Fibroblast of lung (primary cell): ENCODE data around the gene FAM151B. TPM values are rescaled to one million over a fixed set of nuclear protein-coding genes. Genes with fewer than 3 reads are reported as not detected.

Experiments used
- DNase-seq, 2 donors: peaks; one replicate each; pipeline versions ENCODE4 v3.0.0 to v3.0.0-alpha.2; 2010; ENCODE audit warnings: low read depth in 2 of 2
- H2AFZ ChIP-seq: 2 replicates; pipeline ENCODE4 v1.5.1; 2012; ENCODE audit warnings: low read length, control low read depth, inconsistent platforms
- H3K27ac ChIP-seq: 2 replicates; pipeline ENCODE4 v1.5.1; 2011; ENCODE audit warnings: low read length, control low read depth; ENCODE audit not compliant: insufficient read depth
- H3K27me3 ChIP-seq: 2 replicates; pipeline ENCODE4 v1.5.1; 2011; ENCODE audit warnings: mild to moderate bottlenecking, low read length; ENCODE audit not compliant: control insufficient read depth, insufficient read depth
- H3K36me3 ChIP-seq: 2 replicates; pipeline ENCODE4 v1.5.1; 2011; ENCODE audit warnings: low read length; ENCODE audit not compliant: control insufficient read depth, insufficient read depth
- H3K4me1 ChIP-seq: 2 replicates; pipeline ENCODE4 v1.5.1; 2011; ENCODE audit warnings: low read length; ENCODE audit not compliant: control insufficient read depth, insufficient read depth; ENCODE audit errors: extremely low read depth
- H3K4me2 ChIP-seq: 2 replicates; pipeline ENCODE4 v1.5.1; 2011; ENCODE audit warnings: low read length, control low read depth; ENCODE audit not compliant: insufficient read depth; ENCODE audit errors: extremely low read depth
- H3K4me3 ChIP-seq, 4 experiments: fragments of 200-600 bp in 1 of 4; sonication (generic) in 1 of 4; replicated peaks in 1 of 4; 2 replicates each; pipeline ENCODE4 v1.5.1; 2011 to 2016; ENCODE audit warnings: low read length in 4 of 4, low read depth in 3 of 4, mild to moderate bottlenecking in 3 of 4, control low read depth in 2 of 4, inconsistent platforms in 1 of 4, mixed read lengths in 1 of 4; ENCODE audit not compliant: insufficient read depth in 1 of 4; ENCODE audit errors: control extremely low read depth in 1 of 4
- H3K79me2 ChIP-seq: 2 replicates; pipeline ENCODE4 v1.5.1; 2012; ENCODE audit warnings: mild to moderate bottlenecking, low read length, inconsistent platforms; ENCODE audit not compliant: control insufficient read depth, insufficient read depth
- H3K9ac ChIP-seq: 2 replicates; pipeline ENCODE4 v1.5.1; 2011; ENCODE audit warnings: mild to moderate bottlenecking, low read length, control low read depth; ENCODE audit not compliant: insufficient read depth
- H3K9me3 ChIP-seq: 2 replicates; pipeline ENCODE4 v1.5.1; 2012; ENCODE audit warnings: low read depth, low read length; ENCODE audit not compliant: control insufficient read depth, insufficient read depth
- H4K20me1 ChIP-seq: 2 replicates; pipeline ENCODE4 v1.5.1; 2011; ENCODE audit warnings: low read length; ENCODE audit not compliant: control insufficient read depth, insufficient read depth; ENCODE audit errors: extremely low read depth
- EZH2 ChIP-seq: IDR thresholded peaks from 2 replicates; pipeline ENCODE4 v1.5.1; 2012; ENCODE audit warnings: low read length, control low read depth, mild to moderate bottlenecking; ENCODE audit errors: missing control alignments
- polyA minus RNA-seq: library from RNA; depleted of rRNA, polyadenylated mRNA; stranded (reverse); fragments of >200 nt; gene quantifications from 2 replicates; pipeline ENCODE4 v1.2.3, GENCODE V29; 2011; ENCODE audit warnings: low replicate concordance
- polyA plus RNA-seq, 2 donors: library from polyadenylated mRNA; depleted of rRNA in 1 of 2; stranded (reverse) in 1 of 2; unstranded in 1 of 2; fragments of >200 nt; gene quantifications; 2 replicates each; pipeline ENCODE4 v1.2.1, GENCODE V29; 2011 to 2012; ENCODE audit warnings: missing spikeins in 1 of 2
- total RNA-seq: library from RNA; depleted of rRNA; stranded (reverse); fragments of >200 nt; gene quantifications from 2 replicates; pipeline ENCODE4 v1.2.1, GENCODE V29; 2014
- TF ChIP-seq, protein P1 (sequence below), 2 donors: IDR thresholded peaks in 1 of 2; conservative IDR thresholded peaks in 1 of 2; 1 replicate in 1 of 2; 2 replicates in 1 of 2; pipeline ENCODE4 v1.5.1; 2011 to 2012; ENCODE audit warnings: low read length in 2 of 2, control low read depth in 1 of 2, inconsistent platforms in 1 of 2, low read depth in 1 of 2, mild to moderate bottlenecking in 1 of 2

FAM151B gene, protein sequence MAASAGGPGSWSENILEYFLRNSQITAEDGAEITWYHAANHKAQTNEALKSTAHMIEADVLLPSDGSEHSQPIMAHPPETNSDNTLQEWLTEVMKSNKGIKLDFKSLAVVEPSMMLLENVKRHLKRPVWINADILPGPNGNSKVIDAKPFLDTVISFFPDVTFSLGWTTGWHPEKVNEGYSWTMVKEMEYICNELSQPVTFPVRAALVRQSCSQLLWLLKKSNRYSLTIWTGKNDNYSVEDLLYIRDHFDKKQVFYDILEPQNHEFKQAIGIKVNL
- 3.9 and 4.8 TPM in 2 replicates for total RNA-seq
- polyA plus RNA-seq, result 3.0 and 4.9 TPM in 2 replicates
- 1.8 and 3.5 TPM in 2 replicates for polyA plus RNA-seq (2012)
- polyA minus RNA-seq, result 1.7 TPM in 1 of 2 replicates, not detected in the other

DNA sequence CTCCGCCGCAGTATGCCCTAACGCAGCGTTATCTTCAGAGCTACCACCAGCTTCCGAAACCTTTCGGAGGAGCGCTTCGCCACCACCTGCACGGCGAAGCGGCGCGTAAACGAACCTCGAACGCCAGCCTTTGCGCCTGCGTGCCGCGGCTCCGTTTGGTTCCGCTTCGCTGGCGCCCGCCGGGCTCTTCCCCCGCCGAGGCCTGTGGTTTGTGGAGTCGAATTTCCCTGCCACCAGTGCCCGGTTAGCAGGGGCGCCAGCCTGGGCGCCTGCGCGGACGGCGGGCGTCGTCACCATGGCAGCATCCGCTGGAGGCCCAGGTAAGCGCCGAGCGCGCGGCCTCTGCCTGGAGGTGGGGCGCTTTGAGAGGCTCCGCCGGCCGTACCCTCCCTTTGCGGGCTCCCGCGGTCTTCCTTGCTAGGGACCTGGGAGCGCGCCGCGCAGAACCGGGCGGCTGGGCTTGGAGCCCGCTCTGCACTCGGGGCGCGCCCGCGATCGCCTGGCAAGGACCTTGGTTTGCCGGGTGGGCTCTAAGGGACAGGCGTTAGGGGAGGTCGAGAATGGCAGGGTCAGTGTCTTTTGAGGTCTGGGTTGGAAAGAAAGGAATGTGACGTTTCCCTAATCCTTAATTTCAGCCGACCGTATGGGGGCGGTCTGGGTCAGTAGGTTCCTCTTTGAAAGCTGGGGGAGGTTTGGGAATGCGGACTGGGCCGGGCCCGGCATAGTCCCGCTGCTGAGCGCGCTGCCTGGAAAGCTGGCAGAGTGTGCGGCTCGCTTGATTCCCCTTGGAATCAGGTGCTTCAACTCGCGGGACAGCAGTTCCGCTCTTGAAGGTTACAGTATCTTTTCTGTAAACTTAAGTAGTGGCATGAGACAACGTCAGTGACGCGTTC, at the start of gene FAM151B:
FAM151B (plus strand) TSS at position 272 of the 893 bp plus-strand sequence; CDS start at position 296, 24 bp downstream.
- Histone ChIP-seq H3K4me2 (peak within 1 kb of the TSS; percentile 92), H4K20me1 (no peaks in the 10 kb centered on the region), H3K9me3 (no peaks in the 10 kb centered on the region), H3K27me3 (no peaks in the 10 kb centered on the region), H3K36me3 (no peaks in the 10 kb centered on the region), H3K79me2 (no peaks in the 10 kb centered on the region), H2AFZ (peak within 1 kb of the TSS; percentile 94), H3K9ac (peak within 1 kb of the TSS; percentile 79), H3K27ac (peak within 1 kb of the TSS; percentile 64), H3K4me1 (no peaks in the 10 kb centered on the region), H3K4me3 (peak within 1 kb of the TSS; percentile 76 to 86 (median 85))
- DNase-seq, result peak; percentile 84 to 93
- TF ChIP-seq, protein P1, sequence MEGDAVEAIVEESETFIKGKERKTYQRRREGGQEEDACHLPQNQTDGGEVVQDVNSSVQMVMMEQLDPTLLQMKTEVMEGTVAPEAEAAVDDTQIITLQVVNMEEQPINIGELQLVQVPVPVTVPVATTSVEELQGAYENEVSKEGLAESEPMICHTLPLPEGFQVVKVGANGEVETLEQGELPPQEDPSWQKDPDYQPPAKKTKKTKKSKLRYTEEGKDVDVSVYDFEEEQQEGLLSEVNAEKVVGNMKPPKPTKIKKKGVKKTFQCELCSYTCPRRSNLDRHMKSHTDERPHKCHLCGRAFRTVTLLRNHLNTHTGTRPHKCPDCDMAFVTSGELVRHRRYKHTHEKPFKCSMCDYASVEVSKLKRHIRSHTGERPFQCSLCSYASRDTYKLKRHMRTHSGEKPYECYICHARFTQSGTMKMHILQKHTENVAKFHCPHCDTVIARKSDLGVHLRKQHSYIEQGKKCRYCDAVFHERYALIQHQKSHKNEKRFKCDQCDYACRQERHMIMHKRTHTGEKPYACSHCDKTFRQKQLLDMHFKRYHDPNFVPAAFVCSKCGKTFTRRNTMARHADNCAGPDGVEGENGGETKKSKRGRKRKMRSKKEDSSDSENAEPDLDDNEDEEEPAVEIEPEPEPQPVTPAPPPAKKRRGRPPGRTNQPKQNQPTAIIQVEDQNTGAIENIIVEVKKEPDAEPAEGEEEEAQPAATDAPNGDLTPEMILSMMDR (conservative IDR thresholded peaks at IDR 0.05 in 1 of 2, IDR thresholded peaks at IDR 0.05 in 1 of 2; ENCODE audit: low read depth in 1 of 2, low read length in 2 of 2), result peak in 1 of 2 donors; percentile 33
- TF ChIP-seq EZH2, result no peak

DNA sequence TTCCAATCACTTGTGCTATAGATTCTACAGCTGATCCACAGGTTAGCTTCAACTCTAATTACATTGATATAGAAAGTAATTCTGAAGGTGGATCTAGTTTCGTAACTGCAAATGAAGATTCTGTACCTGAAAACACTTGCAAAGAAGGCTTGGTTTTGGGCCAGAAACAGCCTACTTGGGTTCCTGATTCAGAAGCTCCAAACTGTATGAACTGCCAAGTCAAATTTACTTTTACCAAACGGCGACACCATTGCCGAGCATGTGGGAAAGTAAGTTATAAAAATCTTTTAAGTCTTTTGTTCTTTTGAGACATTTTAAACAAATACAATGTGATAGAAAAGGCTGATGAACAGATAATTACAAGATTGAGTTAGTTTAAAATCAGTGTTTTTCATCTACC, 49.2 kb upstream of the FAM151B start:
- H3K27me3 ChIP-seq, result no peaks in the 10 kb centered on the region
- no peak overlapping the region for H3K4me3 ChIP-seq
- no peak overlapping the region for H3K4me2 ChIP-seq
- no peaks in the 10 kb centered on the region for H3K79me2 ChIP-seq
- H3K36me3 ChIP-seq, result no peaks in the 10 kb centered on the region
- TF ChIP-seq, protein P1 (conservative IDR thresholded peaks at IDR 0.05 in 1 of 2, IDR thresholded peaks at IDR 0.05 in 1 of 2; ENCODE audit: low read depth in 1 of 2, low read length in 2 of 2), result no peak
- TF ChIP-seq EZH2, result no peak
- H3K27ac ChIP-seq, result no peak overlapping the region
- H2AFZ ChIP-seq, result no peak overlapping the region
- H4K20me1 ChIP-seq, result no peaks in the 10 kb centered on the region
- no peak for DNase-seq
- no peak overlapping the region for H3K9ac ChIP-seq
- H3K4me1 ChIP-seq, result no peaks in the 10 kb centered on the region
- no peaks in the 10 kb centered on the region for H3K9me3 ChIP-seq

DNA sequence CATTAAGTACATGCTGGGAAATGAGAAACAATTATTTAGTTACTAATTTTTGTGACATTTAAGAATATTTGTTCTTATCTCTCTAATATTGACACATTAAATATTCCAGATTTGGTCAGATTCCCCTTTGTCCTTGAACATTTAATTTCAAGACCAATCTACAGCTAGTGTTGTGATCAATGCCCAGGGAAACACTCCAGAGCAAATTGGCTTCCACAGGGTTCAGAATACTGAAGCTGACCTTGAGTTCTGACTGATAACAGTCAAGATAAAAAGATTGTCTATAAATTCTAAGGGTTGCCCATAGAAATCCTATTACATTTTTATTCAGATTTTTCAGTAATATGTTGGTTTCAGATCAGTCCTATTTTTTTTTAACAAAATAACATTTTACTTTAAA, 48.7 kb upstream of the FAM151B start:
- H3K36me3 ChIP-seq, result no peaks in the 10 kb centered on the region
- no peak overlapping the region for H3K27ac ChIP-seq
- H3K27me3 ChIP-seq, result no peaks in the 10 kb centered on the region
- H2AFZ ChIP-seq, result no peak overlapping the region
- no peaks in the 10 kb centered on the region for H3K4me1 ChIP-seq
- H3K79me2 ChIP-seq, result no peaks in the 10 kb centered on the region
- no peak overlapping the region for H3K4me2 ChIP-seq
- no peaks in the 10 kb centered on the region for H4K20me1 ChIP-seq
- no peak overlapping the region for H3K9ac ChIP-seq
- TF ChIP-seq, protein P1 (conservative IDR thresholded peaks at IDR 0.05 in 1 of 2, IDR thresholded peaks at IDR 0.05 in 1 of 2; ENCODE audit: low read depth in 1 of 2, low read length in 2 of 2), result no peak
- TF ChIP-seq EZH2, result no peak
- no peak for DNase-seq
- H3K9me3 ChIP-seq, result no peaks in the 10 kb centered on the region
- no peak overlapping the region for H3K4me3 ChIP-seq
